NCI-H2196 (cell line): ENCODE measurements around the gene PPP1R15B.

Source experiments
- DNase-seq: peaks from one replicate; lab custom pipeline; 2025; ENCODE audit not compliant: unreplicated experiment; lab: John Stamatoyannopoulos, UW

The PPP1R15B gene

DNA sequence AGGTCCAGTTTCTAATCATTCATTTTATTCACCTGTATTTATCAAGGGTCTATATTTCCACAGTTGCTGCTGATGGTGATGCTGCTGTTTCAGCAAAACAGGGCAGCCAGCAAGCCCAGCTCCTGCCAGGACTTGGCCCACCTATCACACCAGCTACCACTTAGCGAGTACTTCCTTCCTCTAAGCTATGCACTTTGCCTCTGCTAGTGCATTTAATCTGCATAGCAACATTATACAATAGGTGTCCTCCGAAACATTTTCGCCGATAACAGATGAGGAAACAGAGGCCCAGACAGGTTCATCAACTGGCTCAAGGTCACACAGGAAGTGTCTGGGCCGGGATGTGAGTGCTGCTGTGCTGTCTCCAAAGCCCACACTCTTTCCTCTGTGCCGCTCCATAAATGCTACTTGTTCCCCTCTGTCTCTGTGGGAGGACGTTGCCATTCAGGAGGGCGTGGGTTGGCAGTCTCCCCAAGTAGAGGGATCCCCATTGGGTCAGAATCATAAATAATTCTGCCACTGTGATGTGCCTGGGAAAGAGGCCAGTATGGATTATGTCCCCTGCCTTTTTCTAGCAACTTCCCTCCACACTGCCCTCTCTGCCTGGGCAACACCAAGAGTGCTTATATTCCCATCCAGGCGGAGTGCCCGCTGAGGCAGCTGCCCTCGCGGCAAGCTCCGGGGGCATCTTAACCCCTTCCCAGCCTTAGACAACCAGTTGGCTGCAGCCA is 42.5 kb downstream of the PPP1R15B start:
- DNase-seq = no peak

DNA sequence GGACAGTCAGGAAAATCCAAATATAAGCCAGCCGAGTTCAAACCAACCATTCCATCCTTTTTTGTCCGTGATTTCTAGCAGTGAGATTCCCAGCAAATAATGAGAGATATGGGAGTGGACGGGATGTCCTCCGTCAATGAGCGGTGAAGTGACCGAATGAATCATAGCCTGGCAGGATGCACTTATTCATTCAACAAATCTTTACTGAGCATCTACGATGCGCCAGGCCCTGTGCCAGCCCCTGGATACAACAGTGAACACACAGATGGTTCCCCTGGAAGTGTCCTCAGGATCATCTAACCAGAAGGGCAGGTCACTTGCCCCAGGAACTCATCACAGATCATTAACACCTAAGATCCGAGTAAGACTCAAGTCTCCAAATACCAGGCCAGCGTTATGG is 43.7 kb downstream of the PPP1R15B start:
- no peak for DNase-seq

DNA sequence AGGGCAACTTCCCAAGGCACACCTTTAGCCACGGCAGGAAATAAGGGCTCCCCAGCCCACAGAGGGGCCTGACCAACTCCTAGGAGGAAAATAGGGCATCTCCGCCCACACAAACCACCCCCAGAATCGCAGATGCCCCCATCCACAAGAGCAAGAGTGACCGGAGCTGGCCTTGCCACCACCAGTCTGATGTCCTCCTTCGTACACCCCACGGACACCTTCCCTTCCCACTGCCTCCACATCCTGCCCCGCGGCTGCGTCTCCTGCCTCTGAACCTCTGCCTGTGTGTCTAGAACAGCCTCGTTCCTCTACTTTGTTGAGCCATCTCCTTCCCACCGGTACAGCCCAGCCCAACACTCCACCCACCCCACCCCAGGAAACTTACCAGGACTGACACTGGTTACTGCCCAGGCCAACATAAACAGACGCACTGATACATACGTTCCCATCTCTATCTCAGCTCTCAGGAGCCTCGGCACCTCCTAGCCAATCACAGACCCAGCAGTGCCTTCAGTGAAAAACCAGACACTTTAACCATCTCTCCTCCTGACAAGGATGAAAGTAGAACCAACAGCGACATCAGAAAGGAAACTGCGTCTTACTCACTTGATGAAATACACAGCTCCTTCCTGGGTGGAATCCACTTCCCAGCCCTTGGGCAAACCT is 44.3 kb downstream of the PPP1R15B start:
- DNase-seq = no peak

DNA sequence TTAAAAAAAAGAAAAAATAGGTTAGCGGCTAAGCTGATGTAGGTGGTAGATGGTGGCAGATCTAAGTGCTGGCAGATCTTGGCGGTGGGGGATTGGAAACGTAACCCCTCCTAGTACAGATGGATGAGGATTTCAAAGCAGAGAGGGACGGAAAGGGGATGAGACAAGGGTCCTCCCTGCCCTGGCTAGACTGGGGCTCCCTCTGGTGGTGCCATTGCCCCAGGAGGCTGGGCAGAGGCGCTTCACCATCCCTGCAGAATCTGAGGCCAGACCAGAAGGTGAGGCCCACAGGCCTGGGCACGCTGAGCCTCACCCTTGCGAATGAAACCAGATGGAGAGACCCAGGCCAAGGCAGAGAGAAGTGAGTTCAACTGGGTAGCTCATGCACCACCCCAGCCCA is 44.9 kb downstream of the PPP1R15B start:
- no peak for DNase-seq

DNA sequence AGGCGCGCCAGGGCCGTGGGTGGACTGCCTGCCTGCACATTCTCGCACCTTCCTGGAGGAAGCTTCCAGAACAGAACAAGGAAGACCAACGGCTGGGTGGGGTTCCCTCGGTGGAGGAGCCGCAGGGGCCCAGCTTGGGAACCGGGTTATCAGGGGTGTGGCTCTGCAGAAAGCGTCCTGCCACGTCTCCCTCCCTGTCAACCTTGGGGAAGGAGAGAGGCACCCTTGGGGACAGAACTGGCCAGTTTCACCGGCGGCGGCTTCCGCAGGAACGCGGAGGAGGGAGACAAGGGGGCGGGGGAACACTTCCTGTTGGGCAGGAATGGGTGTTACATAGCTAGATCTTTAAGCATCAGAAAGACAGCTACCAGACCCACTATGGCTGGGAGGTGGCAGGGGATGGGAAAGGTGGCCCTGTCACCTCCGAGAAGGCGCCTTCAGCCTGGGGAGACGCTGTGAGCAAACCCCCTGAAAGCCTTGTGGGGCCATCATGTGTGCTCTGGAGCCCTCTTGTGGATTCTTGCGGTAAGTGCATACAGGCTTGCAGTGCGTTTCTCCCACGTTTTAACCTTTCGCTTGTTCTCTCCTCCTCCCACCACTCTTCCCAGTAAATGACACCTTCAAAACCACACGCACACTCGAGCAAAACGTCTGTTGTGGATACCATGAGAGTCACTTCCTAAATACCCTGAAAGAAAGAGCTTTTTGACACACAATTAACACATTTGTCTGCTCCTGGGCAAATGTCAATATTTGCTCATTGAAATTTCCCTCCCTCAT is 48.1 kb downstream of the PPP1R15B start:
- peak; percentile 74 for DNase-seq

DNA sequence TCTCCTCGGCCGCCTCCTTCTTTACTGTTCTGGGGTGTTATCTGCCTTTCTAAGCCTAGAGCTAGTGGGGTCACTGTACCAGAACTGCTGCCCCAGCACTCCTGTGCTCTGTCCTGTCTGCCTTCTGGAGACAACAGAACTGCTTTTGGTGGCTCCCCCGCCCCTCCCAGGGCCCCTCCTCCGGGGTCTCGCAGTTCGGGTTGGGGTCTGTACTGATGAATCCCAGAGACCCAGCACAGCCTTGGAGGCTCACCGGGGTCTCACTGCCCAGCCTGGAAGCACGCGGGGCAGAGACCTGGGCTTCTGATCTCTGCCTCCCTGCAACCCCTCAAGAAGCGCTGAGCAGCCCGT is 48.7 kb downstream of the PPP1R15B start:
- DNase-seq = no peak

DNA sequence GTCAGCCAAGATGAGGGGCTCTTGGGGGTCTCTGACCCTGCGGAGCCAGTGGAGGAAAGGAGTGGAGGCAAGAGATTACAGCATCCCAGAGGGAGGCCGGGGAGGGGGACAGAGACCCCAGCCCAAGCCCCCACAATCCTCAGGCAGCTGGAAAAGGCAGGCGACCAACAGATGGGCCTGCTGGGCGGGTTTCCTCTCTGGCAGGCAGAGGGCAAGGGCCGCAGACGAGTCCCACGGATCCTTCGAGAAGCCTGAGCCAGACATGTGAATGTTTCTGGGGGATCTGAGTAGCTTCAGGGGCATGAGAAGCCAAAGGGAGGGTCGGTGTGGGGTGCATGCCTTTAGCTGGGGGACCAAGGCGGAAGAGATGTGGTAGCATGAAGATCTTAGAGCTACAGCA is 49.8 kb downstream of the PPP1R15B start:
- no peak for DNase-seq

DNA sequence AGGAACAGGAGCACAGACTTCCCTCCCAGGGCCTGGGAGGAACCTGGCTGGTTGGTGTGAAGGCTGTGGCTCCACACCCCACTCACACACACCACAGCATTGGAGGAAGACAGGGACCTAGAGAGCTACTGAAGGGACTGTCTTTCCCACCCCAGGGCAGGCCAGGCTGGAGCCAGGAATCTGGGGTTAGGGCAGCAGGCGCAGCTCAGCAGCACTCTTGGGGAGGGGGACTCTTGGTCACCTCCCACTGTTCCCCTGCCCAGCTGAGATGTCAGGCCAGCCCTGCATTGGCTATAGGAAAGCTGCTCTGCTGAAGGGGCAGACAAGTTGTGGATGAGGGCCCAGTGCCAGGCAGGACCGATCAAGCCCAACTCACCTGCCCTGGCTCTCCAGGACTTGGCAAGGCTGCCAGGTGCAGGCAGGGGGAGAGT is 50.3 kb downstream of the PPP1R15B start:
- no peak for DNase-seq

DNA sequence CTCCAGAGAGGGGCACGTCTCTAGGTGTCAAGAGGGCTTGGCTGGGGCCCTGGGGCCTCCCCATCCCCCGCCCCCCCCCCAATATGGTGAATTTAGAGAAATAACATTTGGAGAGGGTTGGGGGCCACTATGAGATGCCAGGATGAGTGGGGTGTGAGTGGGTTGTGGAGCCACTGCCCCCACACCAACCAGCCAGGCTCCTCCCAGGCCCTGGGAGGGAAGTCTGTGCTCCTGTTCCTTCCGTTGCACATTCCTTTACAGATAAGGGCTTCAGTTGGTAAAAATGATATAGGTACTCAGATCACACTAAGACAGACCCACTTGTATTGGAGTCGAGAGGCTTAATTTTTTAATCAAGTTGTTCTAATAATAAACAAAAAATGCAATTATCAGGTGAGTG is 51.3 kb downstream of the PPP1R15B start:
- no peak for DNase-seq

DNA sequence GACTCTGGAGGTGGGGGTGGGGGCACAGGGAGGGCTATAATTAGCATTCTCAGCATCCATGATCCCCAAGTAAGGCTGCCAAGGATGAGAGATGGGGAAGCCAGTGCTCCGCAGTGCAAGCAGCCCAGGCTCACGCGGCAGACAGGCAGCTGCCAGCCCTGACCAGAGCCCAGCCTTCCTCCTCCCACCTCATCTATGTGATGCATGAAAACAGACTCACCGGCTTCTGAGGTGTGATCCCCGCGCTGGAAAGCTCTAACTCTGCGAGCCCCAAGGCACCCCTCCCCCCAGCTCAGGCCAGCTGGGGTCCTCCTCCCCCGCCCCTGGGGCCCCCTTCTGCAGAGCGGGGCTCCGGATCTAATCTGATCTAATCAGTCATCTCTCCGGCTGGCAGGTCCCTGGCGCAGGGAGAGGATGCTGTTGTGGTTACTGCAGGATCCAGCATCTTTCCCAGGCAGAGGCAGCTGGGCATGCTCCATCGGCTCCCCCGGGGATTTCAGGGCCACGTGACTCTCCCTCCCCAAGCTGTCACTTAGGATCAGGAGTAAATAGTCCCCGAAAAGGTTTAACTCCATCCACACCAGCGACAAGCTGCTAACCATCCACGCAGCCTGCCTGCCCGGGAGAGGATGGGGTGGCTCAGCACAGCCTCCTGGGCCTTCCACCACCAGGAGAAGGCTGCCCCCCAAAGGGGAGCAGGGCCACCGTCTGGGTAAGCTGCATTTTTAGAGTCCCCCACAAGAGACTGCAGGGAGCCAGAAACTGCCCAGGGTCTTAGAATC is 52.0 kb downstream of the PPP1R15B start, which contains the start of gene PLEKHA6:
PLEKHA6 (minus strand) TSS at position 456 of the 782 bp plus-strand sequence. CDS start 86,202 bp downstream, outside the sequence.
- no peak for DNase-seq

DNA sequence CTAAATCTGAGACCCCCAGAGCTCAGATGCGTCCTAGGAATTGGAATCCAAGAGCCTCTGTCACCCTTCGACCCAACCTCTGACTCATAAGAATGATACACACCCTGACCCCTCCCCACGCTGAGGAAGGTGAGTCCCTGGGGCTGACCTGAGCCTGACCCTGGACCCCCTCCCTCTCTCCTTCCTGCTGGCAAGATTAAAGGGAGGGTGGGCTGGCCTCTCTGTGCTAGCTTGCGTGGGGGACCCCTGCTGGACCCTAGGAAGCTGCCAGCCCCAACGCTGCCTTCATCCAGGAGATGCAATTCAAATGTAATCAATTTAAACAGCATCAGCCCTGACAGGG is 52.5 kb downstream of the PPP1R15B start:
- no peak for DNase-seq

DNA sequence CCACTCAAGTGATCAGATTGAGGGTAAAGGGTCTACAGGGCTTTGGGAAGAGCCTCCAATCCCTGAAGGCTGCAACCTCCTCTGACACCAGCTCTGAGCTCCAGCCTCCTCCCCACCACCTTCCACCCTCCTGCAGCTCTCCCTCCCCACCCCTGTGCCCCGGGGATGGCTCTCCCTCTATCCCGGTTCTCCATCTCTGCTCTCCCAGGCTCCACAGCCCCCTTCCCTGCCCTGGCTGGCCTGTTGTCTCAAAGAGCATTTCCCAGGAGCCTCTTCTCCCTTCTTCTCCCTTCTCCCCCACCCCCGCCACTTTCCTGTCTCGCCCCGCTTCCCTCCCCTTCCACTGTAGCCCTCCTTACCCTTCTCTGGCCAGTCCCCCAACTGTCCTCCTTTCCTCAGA is 53.0 kb downstream of the PPP1R15B start:
- no peak for DNase-seq

DNA sequence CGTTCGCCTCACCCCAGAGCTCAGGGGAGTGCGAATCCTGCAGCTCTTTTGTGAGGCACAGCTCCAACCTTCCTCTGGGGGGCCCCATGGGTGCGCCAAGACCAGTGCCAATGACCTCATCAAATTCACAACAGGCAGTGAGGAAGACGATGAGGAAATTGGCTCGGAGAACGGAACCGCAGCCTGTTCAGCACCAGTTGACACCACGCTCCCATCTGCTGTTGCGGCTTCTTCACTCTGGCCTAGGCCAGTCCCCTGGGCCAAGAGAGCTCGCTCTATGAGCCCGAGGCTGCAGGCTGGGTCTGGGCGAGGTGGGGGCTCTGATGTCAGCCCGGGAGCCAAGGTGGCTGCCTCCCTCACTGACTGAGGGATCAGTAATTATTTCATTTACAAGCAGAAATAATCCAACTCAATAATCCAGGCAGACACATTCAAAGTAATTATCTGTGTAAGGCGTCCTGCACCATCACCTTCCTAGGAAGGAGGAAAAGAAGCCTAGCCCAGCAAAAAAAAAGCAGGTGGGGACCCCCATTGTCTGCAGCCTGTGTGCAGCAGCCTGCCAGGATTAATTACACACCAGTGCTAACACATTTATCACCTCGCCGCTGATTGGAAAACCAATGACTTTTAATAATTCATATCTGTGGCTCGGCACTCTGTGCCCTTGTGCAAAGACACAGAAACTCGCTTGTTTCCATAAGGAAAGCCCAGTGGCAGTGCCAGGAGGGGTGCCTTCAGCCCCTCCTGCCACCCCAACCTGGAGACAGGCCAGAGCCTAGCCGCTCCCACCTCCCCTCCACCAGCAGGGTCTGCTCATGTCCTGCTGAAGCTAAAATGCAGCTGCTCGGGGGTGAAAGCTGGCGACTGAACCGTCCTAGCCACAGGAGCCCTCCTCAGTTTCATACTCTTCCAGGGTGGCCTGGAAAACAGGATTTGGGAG is 53.8 kb downstream of the PPP1R15B start:
- no peak for DNase-seq

DNA sequence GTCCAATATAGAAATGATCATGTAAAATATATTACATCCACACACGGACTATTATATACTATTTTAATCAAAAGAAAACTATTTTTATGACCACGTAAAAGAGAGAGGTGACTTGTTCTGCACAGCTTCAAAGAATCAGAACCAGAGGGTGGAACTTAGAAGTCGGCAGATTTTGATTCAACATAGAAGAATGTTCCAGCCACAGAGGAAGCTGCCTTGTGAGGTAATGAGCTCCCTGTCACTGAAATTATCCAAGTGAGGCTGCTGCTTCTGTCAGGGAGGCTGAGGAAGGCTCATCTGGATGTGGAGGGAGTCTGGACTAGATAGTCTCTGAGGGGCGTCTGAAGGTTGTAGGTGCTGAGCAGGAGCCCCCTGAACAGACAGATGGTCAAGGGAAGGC is 54.6 kb downstream of the PPP1R15B start:
- no peak for DNase-seq

DNA sequence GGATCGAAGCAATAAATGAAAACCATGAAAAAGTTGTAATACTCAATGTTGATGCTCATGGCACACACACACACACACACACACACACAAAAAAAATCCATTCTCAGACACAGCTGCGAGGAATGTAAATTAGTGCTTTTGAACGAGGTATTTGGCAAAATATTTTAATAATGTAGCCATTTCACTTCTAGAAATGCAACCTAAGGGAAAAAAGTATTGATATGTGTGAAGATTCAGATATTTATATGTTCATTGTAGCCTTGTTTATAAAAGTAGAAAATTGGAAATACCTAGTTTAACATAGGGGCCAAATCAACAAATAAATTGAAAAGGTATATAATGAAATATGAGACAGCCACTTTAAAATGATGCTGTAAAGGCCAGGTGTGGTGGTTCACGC is 55.7 kb downstream of the PPP1R15B start:
- DNase-seq = no peak

DNA sequence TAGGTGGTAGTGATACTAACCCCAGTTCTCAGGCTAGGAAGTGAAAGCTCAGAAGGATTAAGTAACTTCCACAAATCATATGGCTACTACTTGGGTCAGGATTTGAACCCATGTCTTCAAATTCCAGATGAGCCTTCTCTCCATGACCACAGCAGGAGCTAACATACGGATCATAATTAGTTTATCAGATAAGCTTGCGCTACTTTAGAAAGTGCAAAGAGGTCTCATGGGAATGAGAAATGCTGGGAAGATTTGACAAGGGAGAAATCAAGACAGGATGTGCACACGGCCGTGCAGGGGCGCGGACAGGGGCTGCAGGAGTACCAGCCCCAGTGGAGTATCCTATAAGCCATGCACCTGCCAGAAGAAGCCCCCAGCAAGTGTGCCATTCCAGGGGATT is 57.0 kb downstream of the PPP1R15B start:
- DNase-seq = no peak
